Trophoblast cell (in vitro differentiated cells and primary cell): ENCODE data around the gene RAB3GAP1.

ENCODE experiments used
- DNase-seq, 2 donors: peaks; one replicate each; pipeline ENCODE4 v3.0.0-alpha.2; 2016
- H2AFZ ChIP-seq: 2 replicates; pipeline ENCODE4 v1.6.1; 2013; ENCODE audit warnings: low read length, moderate library complexity, mild to moderate bottlenecking; ENCODE audit not compliant: insufficient read depth, poor library complexity
- H2AK5ac ChIP-seq: 2 replicates; pipeline ENCODE4 v1.6.1; 2013; ENCODE audit warnings: mild to moderate bottlenecking, low read length
- H2BK120ac ChIP-seq: 2 replicates; pipeline ENCODE4 v1.6.1; 2013; ENCODE audit warnings: low read length, mild to moderate bottlenecking, moderate library complexity; ENCODE audit not compliant: insufficient read depth, poor library complexity
- H2BK12ac ChIP-seq: 2 replicates; pipeline ENCODE4 v1.6.1; 2013; ENCODE audit warnings: mild to moderate bottlenecking, low read length, moderate library complexity
- H2BK5ac ChIP-seq: 2 replicates; pipeline ENCODE4 v1.6.1; 2013; ENCODE audit warnings: low read length, low read depth, moderate library complexity, mild to moderate bottlenecking; ENCODE audit not compliant: poor library complexity
- H3K14ac ChIP-seq: 2 replicates; pipeline ENCODE4 v1.6.1; 2013; ENCODE audit warnings: mild to moderate bottlenecking, low read length
- H3K18ac ChIP-seq: 2 replicates; pipeline ENCODE4 v1.6.1; 2013; ENCODE audit warnings: mild to moderate bottlenecking, low read length
- H3K23ac ChIP-seq: 2 replicates; pipeline ENCODE4 v1.6.1; 2013; ENCODE audit warnings: low read length
- H3K27ac ChIP-seq: 2 replicates; pipeline ENCODE4 v1.5.1; 2013; ENCODE audit warnings: low read depth, mild to moderate bottlenecking, inconsistent platforms, low read length, moderate library complexity
- H3K27me3 ChIP-seq: 2 replicates; pipeline ENCODE4 v1.6.1; 2013; ENCODE audit warnings: inconsistent platforms, mild to moderate bottlenecking, low read length, moderate library complexity; ENCODE audit not compliant: insufficient read depth
- H3K36me3 ChIP-seq, 2 experiments: 1 replicate in 1 of 2; 2 replicates in 1 of 2; pipeline ENCODE4 v1.6.1; 2013; ENCODE audit warnings: low read length in 2 of 2, mild to moderate bottlenecking in 2 of 2, moderate library complexity in 1 of 2; ENCODE audit not compliant: insufficient read depth in 2 of 2, control insufficient read depth in 1 of 2
- H3K4ac ChIP-seq: 2 replicates; pipeline ENCODE4 v1.6.1; 2013; ENCODE audit warnings: low read depth, mild to moderate bottlenecking, low read length, moderate library complexity
- H3K4me1 ChIP-seq, 2 experiments: 1 replicate in 1 of 2; 2 replicates in 1 of 2; pipeline ENCODE4 v1.6.1; 2013; ENCODE audit warnings: low read length in 2 of 2, mild to moderate bottlenecking in 2 of 2, moderate library complexity in 1 of 2; ENCODE audit not compliant: insufficient read depth in 2 of 2, control insufficient read depth in 1 of 2
- H3K4me2 ChIP-seq: 2 replicates; pipeline ENCODE4 v1.6.1; 2013; ENCODE audit warnings: inconsistent platforms, mild to moderate bottlenecking, low read length, moderate library complexity
- H3K4me3 ChIP-seq: 2 replicates; pipeline ENCODE4 v1.5.1; 2013; ENCODE audit warnings: mild to moderate bottlenecking, low read depth, low read length, inconsistent platforms
- H3K79me1 ChIP-seq: one replicate; pipeline ENCODE4 v1.6.1; 2013; ENCODE audit warnings: low read length
- H3K79me2 ChIP-seq: 2 replicates; pipeline ENCODE4 v1.6.1; 2013; ENCODE audit warnings: low read length, mild to moderate bottlenecking; ENCODE audit not compliant: control insufficient read depth, insufficient read depth, poor library complexity
- H3K9ac ChIP-seq: 2 replicates; pipeline ENCODE4 v1.6.1; 2013; ENCODE audit warnings: mild to moderate bottlenecking, low read length
- H3K9me3 ChIP-seq: 2 replicates; pipeline ENCODE4 v1.6.1; 2013; ENCODE audit warnings: low read depth, mild to moderate bottlenecking, control low read depth, inconsistent platforms, low read length; ENCODE audit not compliant: insufficient read depth
- H4K12ac ChIP-seq: 2 replicates; pipeline ENCODE4 v1.6.1; 2013; ENCODE audit warnings: low read depth, mild to moderate bottlenecking, low read length, moderate library complexity
- H4K8ac ChIP-seq: 2 replicates; pipeline ENCODE4 v1.6.1; 2013; ENCODE audit warnings: low read depth, mild to moderate bottlenecking, low read length, moderate library complexity
- H4K91ac ChIP-seq: one replicate; pipeline ENCODE4 v1.6.1; 2013; ENCODE audit warnings: low read depth, mild to moderate bottlenecking, low read length, moderate library complexity
- WGBS: extraction: QIAGEN DNeasy Blood & Tissue Kit; methylation state at CpG from one replicate; pipeline ENCODE4 v1.1.7; 2013; ENCODE audit warnings: missing lambda C conversion rate; ENCODE audit not compliant: insufficient read length, insufficient coverage; ENCODE audit errors: extremely low coverage; 5-methylcytosine and 5-hydroxymethylcytosine counted together

The RAB3GAP1 gene

DNA sequence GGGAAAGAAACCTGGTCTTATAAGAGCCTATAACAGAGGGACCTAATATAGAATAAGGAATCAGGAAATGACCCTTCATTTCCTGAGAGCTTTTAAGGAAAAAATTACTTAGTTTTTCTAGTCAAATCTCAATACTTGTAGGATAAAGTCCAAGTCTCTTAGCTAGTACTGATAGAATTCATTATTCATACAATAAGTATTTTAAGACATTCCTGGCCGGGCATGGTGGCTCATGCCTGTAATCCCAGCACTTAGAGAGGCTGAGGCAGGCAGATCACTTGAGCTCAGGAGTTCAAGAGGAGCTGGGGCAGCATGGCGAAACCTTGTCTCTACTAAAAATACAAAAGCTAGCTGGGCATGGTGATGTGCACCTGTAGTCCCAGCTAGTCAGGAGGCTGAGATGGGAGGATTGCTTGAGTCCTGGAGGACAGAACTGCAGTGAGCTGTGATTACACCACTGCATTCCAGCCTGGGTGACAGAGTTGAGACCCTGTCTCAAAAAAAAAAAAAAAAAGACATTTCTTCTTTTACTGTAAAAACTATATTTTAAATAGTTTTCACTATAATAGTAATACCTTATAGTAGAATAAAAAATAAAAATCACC, 3.2 kb downstream of the RAB3GAP1 start:
- Histone ChIP-seq H2AK5ac (no peak overlapping the region), H3K9me3 (no peaks in the 10 kb centered on the region), H3K36me3 (peaks cover 1 to 7% of the 10 kb centered on the region in 2 experiments), H3K79me1 (peaks cover 4% of the 10 kb centered on the region), H3K4ac (peak overlapping the region; percentile 75), H3K4me3 (no peak overlapping the region), H3K14ac (no peak overlapping the region), H3K18ac (no peak overlapping the region), H3K79me2 (peaks cover 9% of the 10 kb centered on the region), H2AFZ (no peak overlapping the region), H3K27me3 (no peaks in the 10 kb centered on the region), H3K4me2 (no peak overlapping the region), H4K8ac (no peak overlapping the region), H3K23ac (no peak overlapping the region), H4K12ac (no peak overlapping the region), H3K27ac (no peak overlapping the region), H3K4me1 (peaks cover 0 to 2% of the 10 kb centered on the region in 2 experiments), H4K91ac (no peak overlapping the region), H2BK12ac (no peak overlapping the region), H2BK5ac (no peak overlapping the region), H3K9ac (no peak overlapping the region), H2BK120ac (no peak overlapping the region)
- DNase-seq, result peak; percentile 61 to 72
- WGBS, result no CpG with 5 or more reads among the region's 2 CpGs

DNA sequence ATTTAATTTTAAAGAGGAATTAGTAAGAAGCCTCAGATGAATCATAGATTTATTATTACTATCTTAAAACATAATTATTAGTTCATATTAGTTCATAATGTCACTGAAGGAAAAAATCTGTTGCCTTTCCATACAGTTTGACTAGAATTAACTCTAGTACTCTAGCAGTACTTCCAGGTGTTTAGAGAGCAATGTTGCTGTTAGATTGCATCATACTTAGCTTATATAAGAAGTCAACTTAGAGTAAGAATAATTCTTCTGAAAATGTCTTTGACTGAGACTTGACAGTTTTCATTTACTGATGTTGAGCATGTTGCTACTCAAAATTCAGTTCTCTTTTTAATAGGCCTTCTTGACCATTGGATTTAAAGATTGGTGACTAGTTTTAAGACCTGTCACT, 4.7 kb downstream of the RAB3GAP1 start:
- H3K36me3 ChIP-seq, result peaks cover 4 to 12% of the 10 kb centered on the region in 2 experiments
- H3K79me1 ChIP-seq, result peaks cover 4% of the 10 kb centered on the region
- H3K14ac ChIP-seq, result no peak overlapping the region
- no peak overlapping the region for H4K8ac ChIP-seq
- no peak overlapping the region for H2AFZ ChIP-seq
- no peak overlapping the region for H2BK5ac ChIP-seq
- no peak overlapping the region for H3K4ac ChIP-seq
- no peak overlapping the region for H4K12ac ChIP-seq
- H3K27me3 ChIP-seq, result no peaks in the 10 kb centered on the region
- no peak overlapping the region for H3K23ac ChIP-seq
- H3K4me3 ChIP-seq, result no peak overlapping the region
- H3K79me2 ChIP-seq, result peaks cover 9% of the 10 kb centered on the region
- H2BK120ac ChIP-seq, result no peak overlapping the region
- H3K9me3 ChIP-seq, result no peaks in the 10 kb centered on the region
- no peak overlapping the region for H3K4me2 ChIP-seq
- H4K91ac ChIP-seq, result no peak overlapping the region
- no peak for DNase-seq
- H3K4me1 ChIP-seq, result peaks cover 0 to 2% of the 10 kb centered on the region in 2 experiments
- no peak overlapping the region for H2AK5ac ChIP-seq
- no peak overlapping the region for H3K18ac ChIP-seq
- no peak overlapping the region for H2BK12ac ChIP-seq
- H3K9ac ChIP-seq, result no peak overlapping the region
- H3K27ac ChIP-seq, result no peak overlapping the region

DNA sequence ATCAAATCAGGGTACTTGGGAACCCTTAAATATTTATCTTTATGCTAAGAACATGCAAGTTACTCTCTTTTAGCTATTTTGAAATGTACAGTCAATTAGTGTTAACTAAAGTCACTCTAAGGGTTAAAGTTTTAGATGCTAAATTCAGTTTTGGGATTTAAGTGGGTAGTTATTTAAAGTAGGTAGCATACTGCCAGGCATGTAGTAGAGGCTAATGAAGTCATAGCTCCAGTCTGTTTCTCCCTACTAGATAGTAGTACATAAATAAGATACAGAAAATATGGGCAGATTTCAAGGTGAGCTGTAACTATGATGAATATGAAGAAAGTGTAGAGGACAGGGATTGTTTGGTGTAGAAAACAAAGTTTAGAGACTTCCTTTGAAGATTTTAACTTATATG, 7.5 kb downstream of the RAB3GAP1 start:
- H3K4ac ChIP-seq, result no peak overlapping the region
- no peak for DNase-seq
- no peak overlapping the region for H3K23ac ChIP-seq
- H4K12ac ChIP-seq, result no peak overlapping the region
- no peak overlapping the region for H3K14ac ChIP-seq
- H2AFZ ChIP-seq, result no peak overlapping the region
- no peak overlapping the region for H3K27ac ChIP-seq
- no peak overlapping the region for H2BK5ac ChIP-seq
- H3K9ac ChIP-seq, result no peak overlapping the region
- H3K79me1 ChIP-seq, result no peaks in the 10 kb centered on the region
- H2AK5ac ChIP-seq, result no peak overlapping the region
- peaks cover 0 to 2% of the 10 kb centered on the region in 2 experiments for H3K4me1 ChIP-seq
- no peak overlapping the region for H4K91ac ChIP-seq
- peaks cover 6 to 12% of the 10 kb centered on the region in 2 experiments for H3K36me3 ChIP-seq
- H2BK12ac ChIP-seq, result no peak overlapping the region
- H3K79me2 ChIP-seq, result no peaks in the 10 kb centered on the region
- H4K8ac ChIP-seq, result no peak overlapping the region
- no peak overlapping the region for H3K4me2 ChIP-seq
- H3K4me3 ChIP-seq, result no peak overlapping the region
- H3K27me3 ChIP-seq, result no peaks in the 10 kb centered on the region
- no peaks in the 10 kb centered on the region for H3K9me3 ChIP-seq
- no peak overlapping the region for H3K18ac ChIP-seq
- H2BK120ac ChIP-seq, result no peak overlapping the region

DNA sequence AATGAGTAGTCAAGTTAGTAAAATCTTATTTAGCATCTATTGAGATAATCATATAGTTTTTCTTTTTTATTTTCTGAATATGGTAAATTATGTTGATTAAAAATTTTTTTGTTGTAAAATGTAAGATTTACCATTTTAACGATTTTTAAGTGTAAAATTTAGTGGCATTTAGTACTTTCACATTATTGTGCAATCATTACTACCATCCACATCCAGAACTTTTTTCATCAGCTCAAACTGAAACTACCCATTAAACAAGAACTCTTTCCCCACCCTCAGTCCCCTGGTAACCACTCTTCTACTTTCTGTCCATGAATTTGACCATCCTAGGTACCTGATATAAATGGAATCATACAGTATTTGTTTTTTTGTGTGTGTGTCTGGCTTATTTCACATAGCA, 11.1 kb downstream of the RAB3GAP1 start:
- H3K4ac ChIP-seq, result no peak overlapping the region
- H3K27me3 ChIP-seq, result no peaks in the 10 kb centered on the region
- no peak overlapping the region for H3K27ac ChIP-seq
- no peak overlapping the region for H3K9ac ChIP-seq
- H3K4me2 ChIP-seq, result no peak overlapping the region
- no peaks in the 10 kb centered on the region for H3K79me1 ChIP-seq
- H4K12ac ChIP-seq, result no peak overlapping the region
- no CpG with 5 or more reads among the region's 1 CpG for WGBS
- no peaks in the 10 kb centered on the region for H3K79me2 ChIP-seq
- no peak overlapping the region for H3K14ac ChIP-seq
- no peak overlapping the region for H2BK12ac ChIP-seq
- H3K4me1 ChIP-seq, result no peaks in the 10 kb centered on the region
- peaks cover 6 to 7% of the 10 kb centered on the region in 2 experiments for H3K36me3 ChIP-seq
- H3K9me3 ChIP-seq, result no peaks in the 10 kb centered on the region
- no peak overlapping the region for H3K23ac ChIP-seq
- no peak overlapping the region for H4K91ac ChIP-seq
- no peak overlapping the region for H3K4me3 ChIP-seq
- DNase-seq, result no peak
- H2AK5ac ChIP-seq, result no peak overlapping the region
- no peak overlapping the region for H3K18ac ChIP-seq
- no peak overlapping the region for H2BK5ac ChIP-seq
- H2BK120ac ChIP-seq, result no peak overlapping the region
- no peak overlapping the region for H2AFZ ChIP-seq
- H4K8ac ChIP-seq, result no peak overlapping the region
